T-helper 22 cell (primary cell): ENCODE measurements around the gene OR13J1.
A peak's percentile ranks its signal among the peaks of the same experiment; 100 is the strongest.

Source experiments
- DNase-seq: peaks from one replicate; pipeline ENCODE4 v3.0.0-alpha.2; 2020; ENCODE audit warnings: low read depth

OR13J1 gene

GRCh38 chr9:35859310-35859989 lies 10.8 kb downstream of the OR13J1 start:
- no peak for DNase-seq

GRCh38 chr9:35858458-35858857 lies 11.7 kb downstream of the OR13J1 start:
- no peak for DNase-seq

- DNase-seq: no peak
Measured at GRCh38 chr9:35856882-35857281, 13.3 kb downstream of the OR13J1 start.

GRCh38 chr9:35856206-35856605 lies 14.0 kb downstream of the OR13J1 start:
- DNase-seq: no peak

- DNase-seq: no peak
Measured at GRCh38 chr9:35854091-35854762, 16.0 kb downstream of the OR13J1 start.

GRCh38 chr9:35852876-35853865 lies 17.0 kb downstream of the OR13J1 start:
- no peak for DNase-seq

- DNase-seq: no peak
Measured at GRCh38 chr9:35852267-35852815, 17.9 kb downstream of the OR13J1 start.

- DNase-seq: no peak
Measured at GRCh38 chr9:35847792-35848572, 22.2 kb downstream of the OR13J1 start.

- DNase-seq: no peak
Measured at GRCh38 chr9:35845824-35846771, 24.1 kb downstream of the OR13J1 start.

GRCh38 chr9:35844628-35845270 lies 25.5 kb downstream of the OR13J1 start:
- DNase-seq: peak; percentile 24

GRCh38 chr9:35842795-35843194 lies 27.4 kb downstream of the OR13J1 start:
- no peak for DNase-seq

GRCh38 chr9:35842020-35842745 lies 28.0 kb downstream of the OR13J1 start:
- DNase-seq: no peak

- no peak for DNase-seq
Measured at GRCh38 chr9:35841645-35841900, 28.6 kb downstream of the OR13J1 start.

GRCh38 chr9:35840881-35841644 lies 29.1 kb downstream of the OR13J1 start:
- DNase-seq: no peak

- DNase-seq: no peak
Measured at GRCh38 chr9:35839926-35840325, 30.3 kb downstream of the OR13J1 start.

- DNase-seq: no peak
Measured at GRCh38 chr9:35836595-35836994, 33.6 kb downstream of the OR13J1 start.

- DNase-seq: no peak
Measured at GRCh38 chr9:35835766-35836165, 34.4 kb downstream of the OR13J1 start.

- DNase-seq: no peak
Measured at GRCh38 chr9:35835216-35835632, 35.0 kb downstream of the OR13J1 start.
